ENCODE results near the gene SEMA3B.

- TF ChIP-seq CTCF (IDR thresholded peaks at IDR 0.05; ENCODE audit: low read depth, low read length, poor library complexity, severe bottlenecking) = peak; percentile 39
- TF ChIP-seq EZH2phosphoT487 (IDR thresholded peaks at IDR 0.05; ENCODE audit: borderline replicate concordance, low read length) = no peak
Measured at GRCh38 chr3:50221411-50222168, 47.4 kb upstream of the SEMA3B start.
